ENCODE measurements around the gene GRIK4. TPM values are rescaled to one million over a fixed set of nuclear protein-coding genes. Genes with fewer than 3 reads are reported as not detected.

The GRIK4 gene
- total and polyA plus RNA-seq, 7 donors, result 0.04 to 0.11 (median 0.04) TPM; not detected in 4

- Histone ChIP-seq H3K27me3 (ENCODE audit: insufficient read depth in 3 of 3, low read length in 2 of 3) (peaks cover 0 to 4% (median 0%) of the 10 kb centered on the region in 3 donors), H3K36me3 (ENCODE audit: insufficient read depth in 1 of 2, low read depth in 1 of 2) (no peaks in the 10 kb centered on the region), H3K4me3 (no peak overlapping the region), H3K4me1 (no peaks in the 10 kb centered on the region), H3K9me3 (no peaks in the 10 kb centered on the region), H3K27ac (no peak overlapping the region)
- WGBS, 3 donors, result 64 to 68% (median 66%) methylated on average over 2 of the region's 2 CpGs
- intact Hi-C loops (cut with DNase I), result no loop called here
- TF ChIP-seq, protein P1, sequence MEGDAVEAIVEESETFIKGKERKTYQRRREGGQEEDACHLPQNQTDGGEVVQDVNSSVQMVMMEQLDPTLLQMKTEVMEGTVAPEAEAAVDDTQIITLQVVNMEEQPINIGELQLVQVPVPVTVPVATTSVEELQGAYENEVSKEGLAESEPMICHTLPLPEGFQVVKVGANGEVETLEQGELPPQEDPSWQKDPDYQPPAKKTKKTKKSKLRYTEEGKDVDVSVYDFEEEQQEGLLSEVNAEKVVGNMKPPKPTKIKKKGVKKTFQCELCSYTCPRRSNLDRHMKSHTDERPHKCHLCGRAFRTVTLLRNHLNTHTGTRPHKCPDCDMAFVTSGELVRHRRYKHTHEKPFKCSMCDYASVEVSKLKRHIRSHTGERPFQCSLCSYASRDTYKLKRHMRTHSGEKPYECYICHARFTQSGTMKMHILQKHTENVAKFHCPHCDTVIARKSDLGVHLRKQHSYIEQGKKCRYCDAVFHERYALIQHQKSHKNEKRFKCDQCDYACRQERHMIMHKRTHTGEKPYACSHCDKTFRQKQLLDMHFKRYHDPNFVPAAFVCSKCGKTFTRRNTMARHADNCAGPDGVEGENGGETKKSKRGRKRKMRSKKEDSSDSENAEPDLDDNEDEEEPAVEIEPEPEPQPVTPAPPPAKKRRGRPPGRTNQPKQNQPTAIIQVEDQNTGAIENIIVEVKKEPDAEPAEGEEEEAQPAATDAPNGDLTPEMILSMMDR (IDR thresholded peaks at IDR 0.05), result no peak
- DNase-seq, result no peak
- no peak for ATAC-seq
Measured at GRCh38 chr11:120995184-120995583, 483.6 kb downstream of the GRIK4 start.

DNA sequence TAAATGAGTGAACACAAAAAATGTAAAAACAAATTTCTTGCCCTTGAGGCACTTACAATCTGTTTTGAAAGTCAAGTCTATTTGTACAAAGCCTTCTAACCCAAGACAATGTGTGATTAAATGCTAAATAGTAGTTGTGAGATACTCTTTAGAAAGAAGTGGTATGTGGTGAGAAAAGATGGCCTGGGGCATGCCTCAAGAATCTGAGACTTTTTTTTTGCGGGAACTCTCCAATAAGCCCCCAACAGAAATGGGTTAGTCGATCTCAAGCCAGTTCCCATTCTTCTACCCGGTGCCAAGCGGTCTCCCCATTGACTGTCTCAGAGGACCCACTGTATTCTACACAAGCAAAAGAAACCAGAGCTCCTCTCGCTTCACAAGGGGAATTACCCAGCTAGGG is 485.4 kb downstream of the GRIK4 start:
- no peaks in the 10 kb centered on the region for H3K4me1 ChIP-seq
- H3K36me3 ChIP-seq (ENCODE audit: insufficient read depth in 1 of 2, low read depth in 1 of 2), result no peaks in the 10 kb centered on the region
- no peak overlapping the region for H3K27ac ChIP-seq
- H3K27me3 ChIP-seq (ENCODE audit: insufficient read depth in 3 of 3, low read length in 2 of 3), result peaks cover 0 to 4% (median 0%) of the 10 kb centered on the region in 3 donors
- 77 to 90% (median 88%) methylated on average over 5 of the region's 5 CpGs for WGBS, 3 donors
- DNase-seq, result no peak
- no peak overlapping the region for H3K4me3 ChIP-seq
- intact Hi-C loops (cut with DNase I), result no loop called here
- TF ChIP-seq, protein P1 (IDR thresholded peaks at IDR 0.05), result no peak
- H3K9me3 ChIP-seq, result no peaks in the 10 kb centered on the region
- no peak for ATAC-seq

GRCh38 chr11:120998581-120998980 is 487.0 kb downstream of the GRIK4 start:
- DNase-seq (no peak), ATAC-seq (no peak)
- Histone ChIP-seq H3K4me1 (no peaks in the 10 kb centered on the region), H3K9me3 (no peaks in the 10 kb centered on the region), H3K27me3 (ENCODE audit: insufficient read depth in 3 of 3, low read length in 2 of 3) (peaks cover 0 to 4% (median 0%) of the 10 kb centered on the region in 3 donors), H3K36me3 (ENCODE audit: insufficient read depth in 1 of 2, low read depth in 1 of 2) (no peaks in the 10 kb centered on the region), H3K4me3 (no peak overlapping the region), H3K27ac (no peak overlapping the region)
- WGBS, 3 donors, result 93 to 97% (median 96%) methylated on average over 1 of the region's 1 CpG
- TF ChIP-seq, protein P1 (IDR thresholded peaks at IDR 0.05), result no peak
- intact Hi-C loops (cut with DNase I), result no loop called here

DNA sequence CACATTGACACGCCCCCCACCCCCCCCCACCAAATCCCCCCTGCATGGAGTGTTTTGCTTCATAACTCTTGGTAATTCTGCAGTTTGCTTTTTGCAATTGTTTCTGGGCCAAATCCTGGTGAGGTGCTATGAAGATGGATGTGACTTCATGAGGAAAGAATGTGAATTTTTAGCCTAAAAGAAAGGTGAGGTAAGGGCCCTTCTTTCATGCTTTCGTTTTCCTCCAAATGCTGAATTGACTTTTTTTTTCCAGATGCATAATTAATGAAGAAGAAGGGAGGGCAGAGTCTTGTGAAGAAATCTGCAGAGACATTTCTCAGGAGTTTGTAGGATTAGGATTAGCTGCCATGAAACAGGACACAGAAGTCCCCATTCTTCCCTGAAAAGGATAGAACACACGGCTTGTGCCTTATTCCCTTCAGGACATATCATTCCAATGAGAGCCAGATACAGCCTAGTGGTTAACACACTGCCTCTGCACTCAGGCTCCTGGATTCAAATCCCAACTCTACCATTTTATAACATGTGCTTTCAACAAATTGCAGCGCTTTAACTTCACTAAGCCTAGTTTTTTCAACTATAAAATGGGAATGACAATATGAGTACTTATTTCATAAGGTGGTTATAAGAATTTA is 492.8 kb downstream of the GRIK4 start:
- Histone ChIP-seq H3K36me3 (ENCODE audit: insufficient read depth in 1 of 2, low read depth in 1 of 2) (no peaks in the 10 kb centered on the region), H3K4me1 (no peaks in the 10 kb centered on the region), H3K27ac (no peak overlapping the region), H3K9me3 (no peaks in the 10 kb centered on the region), H3K27me3 (ENCODE audit: insufficient read depth in 3 of 3, low read length in 2 of 3) (peaks cover 0 to 4% (median 3%) of the 10 kb centered on the region in 3 donors), H3K4me3 (no peak overlapping the region)
- intact Hi-C loops (cut with DNase I), result no loop called here
- ATAC-seq (no peak), DNase-seq (no peak)
- TF ChIP-seq, protein P1 (IDR thresholded peaks at IDR 0.05), result no peak
- 44 to 65% (median 49%) methylated on average over 3 to 4 of the region's 4 CpGs for WGBS, 3 donors

- intact Hi-C loops (cut with DNase I), result no loop called here
Measured at GRCh38 chr11:121006922-121007321, 495.4 kb downstream of the GRIK4 start.

More at GRCh38 chr11:121006922-121007321, 495.4 kb downstream of the GRIK4 start:
- Histone ChIP-seq H3K4me3 (no peak overlapping the region), H3K27ac (no peak overlapping the region), H3K27me3 (ENCODE audit: insufficient read depth in 3 of 3, low read length in 2 of 3) (peaks cover 0 to 4% (median 3%) of the 10 kb centered on the region in 3 donors), H3K36me3 (ENCODE audit: insufficient read depth in 1 of 2, low read depth in 1 of 2) (no peaks in the 10 kb centered on the region), H3K9me3 (no peaks in the 10 kb centered on the region), H3K4me1 (no peaks in the 10 kb centered on the region)
- ATAC-seq, result no peak
- TF ChIP-seq, protein P1 (IDR thresholded peaks at IDR 0.05), result no peak
- WGBS, 3 donors, result 85 to 93% (median 86%) methylated on average over 1 of the region's 1 CpG
- DNase-seq, result no peak
